RWPE1 (cell line): ENCODE results near the gene DYNC1I1.

Experiments
- CTCF ChIA-PET: fragments of 350-600 bp; sonication (Branson Sonifier 250); formaldehyde crosslinking; extraction: SDS; loops from one replicate; lab custom pipeline; 2021; lab: Yijun Ruan, JAX
- POLR2A ChIA-PET: fragments of 400-600 bp; formaldehyde crosslinking; extraction: SDS; loops from one replicate; lab custom pipeline; 2020; ENCODE audit warnings: antibody characterized with exemption; ENCODE audit not compliant: low non-redundant PET; lab: Yijun Ruan, JAX
- DNase-seq: peaks from one replicate; pipeline ENCODE4 v3.0.0; 2012; ENCODE audit warnings: low spot score
- H3K27ac ChIP-seq: fragments of 450-650 bp; 2 replicates; pipeline ENCODE4 v1.5.1; 2017
- TF ChIP-seq, protein P1 (sequence below): fragments of 450-650 bp; conservative IDR thresholded peaks from 2 replicates; pipeline ENCODE4 v1.5.1; 2017; ENCODE audit warnings: low read depth, mild to moderate bottlenecking

DYNC1I1 gene

DNA sequence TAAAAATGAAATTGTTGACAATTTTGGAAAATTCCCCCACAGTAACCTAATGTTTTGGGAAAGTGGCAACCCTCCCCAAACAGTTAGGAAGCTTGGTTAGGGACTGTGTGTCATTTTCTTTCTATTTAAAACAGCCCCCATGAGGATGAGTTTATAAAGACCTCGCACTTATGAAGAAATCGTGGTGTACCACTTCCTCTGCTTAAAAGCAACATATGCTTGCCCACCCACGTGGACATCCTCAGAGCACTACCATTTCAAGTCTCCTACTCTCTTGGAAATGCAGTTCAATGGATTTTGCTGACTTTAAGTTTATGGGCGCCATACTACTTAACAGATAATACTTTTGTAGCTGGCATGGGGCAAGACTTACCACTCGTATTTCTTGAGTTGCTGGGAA is 223.8 kb downstream of the DYNC1I1 start:
- CTCF ChIA-PET: interaction anchor here (0.6 kb wide), 2 partner anchors 65 to 453 kb away, joined by 3 read pairs; no protein-coding TSS in a partner anchor

DNA sequence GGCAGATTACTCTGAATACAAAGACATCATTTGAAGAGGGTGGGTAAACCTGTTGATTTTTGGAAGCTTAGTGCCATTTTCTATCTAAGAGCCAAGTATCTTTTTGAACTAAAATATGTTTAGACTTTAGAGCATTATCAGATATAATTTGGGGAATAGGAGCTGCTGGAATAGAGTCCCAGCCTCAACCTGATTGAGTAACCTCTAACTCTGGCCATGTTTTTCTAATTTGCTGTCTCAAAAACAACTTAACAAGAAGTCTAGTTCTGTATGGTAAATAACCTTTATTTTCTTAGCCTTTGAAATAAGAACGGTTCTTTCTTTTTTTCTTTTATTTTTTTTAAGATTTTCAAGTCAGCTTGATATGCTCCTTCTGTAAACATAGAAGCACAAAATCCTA is 224.5 kb downstream of the DYNC1I1 start:
- TF ChIP-seq, protein P1, sequence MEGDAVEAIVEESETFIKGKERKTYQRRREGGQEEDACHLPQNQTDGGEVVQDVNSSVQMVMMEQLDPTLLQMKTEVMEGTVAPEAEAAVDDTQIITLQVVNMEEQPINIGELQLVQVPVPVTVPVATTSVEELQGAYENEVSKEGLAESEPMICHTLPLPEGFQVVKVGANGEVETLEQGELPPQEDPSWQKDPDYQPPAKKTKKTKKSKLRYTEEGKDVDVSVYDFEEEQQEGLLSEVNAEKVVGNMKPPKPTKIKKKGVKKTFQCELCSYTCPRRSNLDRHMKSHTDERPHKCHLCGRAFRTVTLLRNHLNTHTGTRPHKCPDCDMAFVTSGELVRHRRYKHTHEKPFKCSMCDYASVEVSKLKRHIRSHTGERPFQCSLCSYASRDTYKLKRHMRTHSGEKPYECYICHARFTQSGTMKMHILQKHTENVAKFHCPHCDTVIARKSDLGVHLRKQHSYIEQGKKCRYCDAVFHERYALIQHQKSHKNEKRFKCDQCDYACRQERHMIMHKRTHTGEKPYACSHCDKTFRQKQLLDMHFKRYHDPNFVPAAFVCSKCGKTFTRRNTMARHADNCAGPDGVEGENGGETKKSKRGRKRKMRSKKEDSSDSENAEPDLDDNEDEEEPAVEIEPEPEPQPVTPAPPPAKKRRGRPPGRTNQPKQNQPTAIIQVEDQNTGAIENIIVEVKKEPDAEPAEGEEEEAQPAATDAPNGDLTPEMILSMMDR: no peak
- ChIA-PET POLR2A (no interaction called here), CTCF (interaction anchor here (0.6 kb wide), 1 partner anchor 453 kb away, joined by 3 read pairs; no protein-coding TSS in a partner anchor)
- DNase-seq: no peak
- no peak overlapping the region for H3K27ac ChIP-seq

More for the DNA sequence above, 223.8 kb downstream of the DYNC1I1 start:
- no peak for DNase-seq
- POLR2A ChIA-PET: no interaction called here
- no peak overlapping the region for H3K27ac ChIP-seq
- TF ChIP-seq, protein P1: no peak

DNA sequence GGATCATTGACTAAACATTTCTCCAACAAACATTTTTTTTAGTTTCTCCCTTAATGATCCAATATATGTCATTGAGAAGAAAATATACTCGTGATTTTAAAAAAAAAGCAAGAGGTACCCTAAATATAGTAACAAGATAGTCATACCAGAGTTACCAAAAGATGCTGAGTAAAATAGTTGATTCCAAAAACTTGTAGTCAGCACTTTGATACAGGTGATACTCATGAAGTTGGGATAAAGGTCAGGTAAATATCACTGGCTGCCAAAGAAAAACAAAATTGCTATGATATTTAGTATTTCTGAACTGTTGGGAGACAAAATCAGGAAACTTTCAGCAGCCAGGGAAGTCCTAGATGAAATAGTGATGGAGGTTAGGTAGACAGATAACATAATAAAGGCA is 225.3 kb downstream of the DYNC1I1 start:
- no peak for DNase-seq
- TF ChIP-seq, protein P1: no peak
- ChIA-PET POLR2A (no interaction called here), CTCF (no interaction called here)
- H3K27ac ChIP-seq: no peak overlapping the region

DNA sequence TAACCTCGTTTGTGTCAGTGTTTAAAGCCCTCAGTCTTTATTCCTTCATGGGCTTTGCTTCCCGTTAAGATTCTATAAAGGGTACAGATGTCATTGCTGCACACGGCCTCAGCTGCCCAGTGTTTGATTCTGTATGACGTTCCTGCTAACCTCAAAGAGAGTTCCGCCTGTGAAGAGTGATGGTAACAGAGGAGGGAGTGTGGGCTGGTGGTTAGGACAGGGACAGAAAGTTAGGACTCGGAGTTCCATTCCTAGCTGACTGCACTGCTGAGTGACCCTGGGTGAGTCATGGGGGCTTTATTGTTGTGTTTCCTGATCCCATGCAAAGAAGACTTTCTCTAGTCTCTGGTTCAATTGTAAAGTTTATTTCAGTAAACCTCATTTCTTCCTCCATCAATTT is 227.1 kb downstream of the DYNC1I1 start:
- DNase-seq: no peak
- ChIA-PET CTCF (no interaction called here), POLR2A (no interaction called here)
- H3K27ac ChIP-seq: no peak overlapping the region
- TF ChIP-seq, protein P1: no peak

DNA sequence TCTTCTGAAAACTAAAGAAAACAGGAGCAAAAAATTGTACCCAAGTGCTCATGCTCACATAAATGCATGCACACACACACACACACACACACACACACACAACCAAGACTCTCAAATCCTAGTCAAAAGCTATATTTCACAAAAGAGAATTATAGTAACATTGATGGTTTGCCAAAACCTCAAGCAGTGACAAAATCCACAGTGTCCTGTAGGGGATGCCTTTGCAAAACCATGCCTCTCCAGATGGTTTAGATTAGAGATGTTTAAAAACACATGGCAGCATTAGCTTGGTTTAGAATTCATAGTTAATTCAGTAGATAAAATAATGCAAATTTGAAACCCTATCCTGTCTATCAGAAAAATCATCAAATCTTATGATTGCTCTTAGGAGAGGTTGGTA is 232.2 kb downstream of the DYNC1I1 start:
- H3K27ac ChIP-seq: no peak overlapping the region
- TF ChIP-seq, protein P1: no peak
- POLR2A ChIA-PET: no interaction called here
- no peak for DNase-seq
- CTCF ChIA-PET: interaction anchor here (0.7 to 1.2 kb wide), 2 partner anchors 38 to 341 kb away, joined by 3 to 4 read pairs; no protein-coding TSS in a partner anchor

DNA sequence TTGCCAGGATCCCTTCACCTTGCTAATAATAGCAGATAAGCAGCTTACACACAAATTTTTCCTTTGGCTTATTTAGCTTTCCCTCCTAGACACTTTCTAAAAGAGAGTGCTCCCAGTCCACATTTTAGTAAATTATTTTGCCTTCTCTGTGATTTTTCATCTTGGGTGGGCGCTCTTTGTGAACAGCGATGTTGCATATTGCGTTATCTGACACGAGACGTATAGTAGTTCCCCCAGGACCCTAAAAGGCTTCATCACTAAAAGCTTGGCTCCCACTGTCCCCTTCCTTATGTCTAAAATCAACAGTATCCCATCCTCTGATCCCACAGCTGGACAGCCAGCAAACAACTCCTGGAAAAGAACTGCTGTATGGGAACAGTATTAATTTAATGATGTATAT is 232.9 kb downstream of the DYNC1I1 start:
- POLR2A ChIA-PET: no interaction called here
- TF ChIP-seq, protein P1: no peak
- no peak for DNase-seq
- no peak overlapping the region for H3K27ac ChIP-seq
- CTCF ChIA-PET: interaction anchor here (0.7 kb wide), 1 partner anchor 341 kb away, joined by 3 read pairs; no protein-coding TSS in a partner anchor
